T1000 (cell line): ENCODE results near the gene RAB3GAP2.
"Not testable (repeated sequence)": the region's sequence is repeated elsewhere in the genome, so short reads cannot be mapped to it uniquely, and the experiment has no call there.

Source experiments
- DNase-seq: peaks from one replicate; lab custom pipeline; 2025; ENCODE audit warnings: mixed read lengths; lab: John Stamatoyannopoulos, UW

The RAB3GAP2 gene

GRCh38 chr1:220236278-220236677 lies 36.0 kb downstream of the RAB3GAP2 start:
- DNase-seq: not testable (repeated sequence)

DNA sequence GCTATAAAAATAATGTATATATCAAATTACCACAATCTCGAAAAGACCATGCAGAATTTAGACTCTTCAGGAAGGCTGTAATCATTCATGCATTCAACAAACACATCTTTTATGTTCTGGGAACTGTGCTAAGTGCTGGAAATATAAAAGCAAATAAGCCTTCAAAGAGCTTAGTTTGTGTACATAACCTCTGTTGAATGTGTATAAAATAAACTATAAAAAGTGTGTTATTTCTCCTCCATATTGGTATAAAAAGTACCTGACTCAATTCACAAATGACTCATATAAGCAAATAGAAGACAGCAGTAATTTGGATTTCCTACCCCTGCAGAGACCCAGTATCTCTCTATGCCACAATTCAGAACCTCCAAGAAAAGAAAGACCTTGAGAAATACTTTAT lies 36.8 kb downstream of the RAB3GAP2 start:
- DNase-seq: no peak

GRCh38 chr1:220233927-220234326 lies 38.3 kb downstream of the RAB3GAP2 start:
- DNase-seq: no peak

DNA sequence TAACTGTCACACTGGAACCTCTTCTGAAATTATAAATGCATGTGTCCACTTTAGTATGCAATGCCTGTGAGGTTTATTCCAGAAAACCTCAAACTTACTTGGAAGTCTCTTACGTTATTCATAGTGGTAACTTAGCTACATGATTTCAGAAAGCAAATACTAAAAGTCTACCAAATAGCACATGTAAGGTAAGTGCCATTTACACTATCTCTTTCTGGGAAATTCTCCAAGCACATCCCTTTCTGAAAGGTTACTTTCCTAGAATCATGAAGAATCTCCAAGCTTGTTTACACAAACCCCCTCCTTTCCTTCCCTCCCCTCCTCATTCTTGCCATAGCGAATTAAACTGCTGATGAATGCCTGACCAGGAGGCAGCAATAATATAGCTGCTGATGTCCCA lies 42.5 kb downstream of the RAB3GAP2 start:
- no peak for DNase-seq

DNA sequence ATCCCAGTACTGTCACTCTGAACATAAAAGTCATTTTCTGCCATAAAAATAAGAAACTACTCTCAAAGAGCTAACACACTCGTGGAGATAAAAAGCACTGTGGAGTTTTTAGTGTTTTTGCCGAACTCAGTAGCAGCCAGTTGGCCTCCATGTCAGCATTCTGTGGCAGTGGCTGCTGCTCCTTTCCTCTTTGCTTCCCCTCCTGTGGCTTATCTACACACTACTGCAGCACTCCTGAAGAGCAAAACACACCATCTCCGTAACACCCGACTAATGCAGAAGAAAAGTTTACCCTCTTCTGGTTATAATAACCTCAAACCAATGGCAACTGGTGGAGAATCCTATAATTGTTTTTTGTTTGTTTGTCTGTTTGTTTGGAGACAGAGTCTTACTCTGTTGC lies 44.9 kb downstream of the RAB3GAP2 start:
- no peak for DNase-seq

- no peak for DNase-seq
Observed at GRCh38 chr1:220226752-220227151, 45.5 kb downstream of the RAB3GAP2 start.

GRCh38 chr1:220225957-220226356 lies 46.3 kb downstream of the RAB3GAP2 start:
- DNase-seq: no peak

- no peak for DNase-seq
Observed at GRCh38 chr1:220224611-220225124, 47.6 kb downstream of the RAB3GAP2 start.

DNA sequence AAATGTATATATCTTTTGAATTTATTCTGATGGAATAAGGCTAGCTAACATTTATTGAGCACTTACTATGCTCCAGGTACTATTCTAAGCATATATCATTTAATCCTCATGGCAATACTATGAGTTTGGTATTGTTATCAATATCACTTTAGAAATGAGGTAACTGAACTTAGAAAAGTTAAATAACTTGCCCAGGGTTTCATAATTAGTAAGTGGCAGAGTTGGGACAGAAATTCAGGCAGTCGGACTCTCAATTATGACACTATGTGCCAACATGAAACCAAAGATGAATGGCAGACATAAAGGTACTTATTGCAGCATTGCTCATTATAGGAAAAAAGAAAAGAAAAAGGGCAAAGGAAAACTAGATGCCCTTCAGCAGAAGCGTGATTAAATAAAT lies 48.2 kb downstream of the RAB3GAP2 start:
- DNase-seq: no peak

DNA sequence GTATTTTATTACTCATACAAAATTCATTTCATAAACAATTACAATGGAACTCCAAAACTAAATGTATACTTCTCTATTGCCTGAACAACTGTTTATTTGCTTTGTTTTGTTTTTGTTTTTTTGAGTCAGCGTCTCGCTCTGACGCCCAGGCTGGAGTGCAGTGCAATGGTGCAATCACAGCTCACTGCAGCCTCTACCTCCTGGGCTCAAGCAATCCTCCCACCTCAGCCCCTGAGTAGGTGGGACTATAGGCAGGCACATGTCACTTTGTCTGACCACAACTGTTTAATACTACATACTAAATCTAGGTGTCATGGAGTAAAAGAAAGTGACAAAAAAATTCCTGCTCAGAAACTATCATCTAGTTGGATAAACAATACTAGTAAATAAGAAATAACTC lies 49.3 kb downstream of the RAB3GAP2 start:
- no peak for DNase-seq

- DNase-seq: no peak
Observed at GRCh38 chr1:220221670-220222069, 50.6 kb downstream of the RAB3GAP2 start.

DNA sequence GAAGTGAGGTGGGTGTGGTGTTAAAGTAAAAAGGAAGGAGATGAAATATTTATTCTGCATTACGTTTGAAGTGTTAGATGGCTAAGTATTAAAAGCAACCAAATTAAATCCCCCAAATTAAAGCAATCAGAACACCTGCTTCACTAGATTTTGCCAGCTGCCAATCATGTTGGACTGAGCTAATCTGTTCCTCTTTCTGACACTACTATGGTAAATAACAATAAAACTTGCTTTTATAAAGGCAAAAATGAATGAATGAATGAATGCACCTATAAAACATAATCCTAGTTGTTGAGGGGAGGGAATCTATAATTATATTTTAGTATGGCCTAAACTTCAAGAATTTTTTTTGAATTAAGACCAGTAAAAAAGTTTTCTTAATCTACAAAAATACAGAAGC lies 51.0 kb downstream of the RAB3GAP2 start:
- no peak for DNase-seq

GRCh38 chr1:220220699-220221040 lies 51.6 kb downstream of the RAB3GAP2 start:
- DNase-seq: not testable (repeated sequence)

DNA sequence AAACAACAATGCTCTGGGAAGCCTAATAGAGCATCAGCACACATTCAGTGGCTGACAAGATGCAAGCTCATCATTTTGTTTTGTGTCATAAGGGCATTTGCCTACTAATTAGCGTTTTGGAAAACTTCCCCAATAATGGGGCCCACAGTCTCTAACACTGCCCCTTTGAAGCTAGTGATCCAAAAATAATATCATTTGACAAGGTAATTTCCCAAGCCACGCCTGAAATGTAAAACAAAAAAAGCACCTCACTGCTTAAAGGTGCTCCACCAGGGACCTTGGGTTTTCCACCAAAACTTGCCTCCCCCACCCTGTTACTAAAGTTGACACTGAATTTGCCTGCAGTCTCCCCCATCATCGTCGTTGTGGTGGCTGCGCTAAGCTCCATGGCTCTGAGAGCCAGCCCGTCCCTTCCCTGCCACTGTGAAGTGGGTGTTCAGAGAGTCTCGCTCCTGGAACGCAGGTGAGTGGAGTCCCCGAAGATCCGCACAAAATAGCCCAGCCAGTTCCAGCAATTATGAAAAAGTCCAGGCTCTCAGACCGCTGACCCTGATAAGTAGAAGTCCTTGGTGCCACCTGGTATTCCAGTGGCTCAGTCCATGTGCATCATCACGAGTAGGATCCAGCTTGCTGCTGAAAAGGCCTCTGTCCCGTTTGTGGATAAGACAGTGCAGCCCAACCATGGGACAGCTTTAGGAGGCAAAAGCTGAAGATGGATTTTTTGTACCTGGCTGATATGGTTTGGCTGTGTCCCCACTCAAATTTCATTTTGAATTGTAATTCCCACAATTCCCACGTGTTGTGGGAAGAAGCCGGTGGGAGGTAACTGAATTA lies 52.2 kb downstream of the RAB3GAP2 start:
- DNase-seq: no peak

DNA sequence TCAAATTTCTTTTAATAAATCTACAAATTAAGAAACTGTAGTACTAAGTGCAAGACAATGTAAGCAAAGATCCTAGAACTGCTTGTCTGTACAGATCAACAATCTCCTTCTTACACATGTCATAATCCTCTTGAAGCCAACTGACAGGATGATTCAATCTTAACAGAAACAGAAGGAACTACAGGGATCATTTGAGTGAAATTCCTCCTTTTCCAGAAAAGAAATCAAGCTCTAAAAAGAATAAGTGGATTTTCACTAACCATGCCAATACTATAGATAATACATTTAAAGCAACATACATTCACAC lies 53.2 kb downstream of the RAB3GAP2 start:
- no peak for DNase-seq

GRCh38 chr1:220218397-220219135 lies 53.7 kb downstream of the RAB3GAP2 start:
- DNase-seq: not testable (repeated sequence)

- DNase-seq: no peak
Observed at GRCh38 chr1:220217383-220217988, 54.8 kb downstream of the RAB3GAP2 start.

DNA sequence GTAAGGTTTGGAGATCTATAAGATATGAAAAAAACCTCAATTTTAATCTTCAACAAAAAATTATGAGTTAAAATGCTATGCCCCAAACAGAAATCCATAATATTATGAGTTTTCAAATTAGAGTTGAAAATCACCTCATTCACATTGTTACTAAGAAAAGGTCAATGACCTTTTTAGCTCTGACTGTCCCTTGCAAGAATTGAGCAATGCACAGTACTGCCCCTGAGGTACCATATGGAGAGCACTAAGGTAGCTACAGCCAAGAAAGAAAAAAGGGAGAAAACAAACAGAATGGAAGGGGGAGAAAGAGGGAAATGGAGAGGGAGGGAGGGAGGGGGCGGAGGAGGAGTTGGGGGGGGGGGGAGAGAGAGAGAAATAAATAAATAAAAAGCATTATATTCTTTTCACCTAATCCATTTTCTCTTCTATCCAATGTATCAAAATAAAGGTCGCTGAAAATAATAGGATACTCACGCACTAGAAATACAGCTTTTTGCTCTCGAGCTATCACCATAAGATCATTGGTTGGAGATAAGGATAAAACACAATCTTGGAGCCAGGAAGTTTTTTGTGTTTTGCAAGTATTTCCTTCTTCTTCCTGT lies 58.8 kb downstream of the RAB3GAP2 start:
- no peak for DNase-seq

DNA sequence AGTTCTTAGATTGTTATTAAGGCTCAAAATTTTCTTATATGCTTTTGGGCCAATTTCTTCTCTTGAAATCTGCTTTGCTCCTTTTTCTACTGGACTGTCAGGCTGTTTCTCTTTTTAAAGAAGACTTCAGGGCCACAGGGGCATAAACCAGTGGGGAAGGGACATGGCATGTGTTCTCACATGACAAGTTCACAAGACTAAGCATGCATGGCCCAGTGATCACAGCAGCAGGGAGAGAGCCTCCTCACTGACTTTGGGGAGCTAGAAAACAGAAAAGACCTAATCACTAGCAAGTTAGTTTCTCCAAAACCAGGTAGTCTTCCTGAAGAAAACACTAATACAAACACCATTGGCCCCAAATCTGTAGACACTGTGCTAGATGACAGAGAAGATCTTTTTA lies 64.8 kb downstream of the RAB3GAP2 start:
- no peak for DNase-seq

GRCh38 chr1:220204758-220205157 lies 67.5 kb downstream of the RAB3GAP2 start:
- DNase-seq: not testable (repeated sequence)

DNA sequence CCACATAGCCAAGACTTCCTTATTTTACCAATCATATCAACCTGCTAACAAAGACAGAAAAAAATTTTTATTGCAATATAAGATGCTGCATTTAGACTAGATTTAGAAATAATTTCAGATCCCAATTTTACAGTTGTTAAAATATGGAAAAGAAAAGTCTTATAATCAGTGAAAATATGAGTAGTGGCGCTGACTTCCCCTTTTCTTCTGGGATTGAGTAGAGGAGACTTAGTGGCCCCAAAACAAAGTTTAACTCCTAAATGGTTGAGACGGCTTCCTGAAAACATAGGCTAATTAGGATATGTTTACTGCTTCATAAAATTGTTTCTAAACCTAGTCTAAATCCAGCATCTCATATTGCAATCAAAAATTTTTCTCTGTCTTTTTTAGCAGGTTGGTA lies 68.4 kb downstream of the RAB3GAP2 start:
- DNase-seq: no peak

- no peak for DNase-seq
Observed at GRCh38 chr1:220198186-220199005, 73.9 kb downstream of the RAB3GAP2 start.
